Measurements from ENCODE around the gene TLX1.

Gene TLX1

GRCh38 chr10:101112799-101113594 lies 18.1 kb upstream of the TLX1 start:
- no peak for DNase-seq

- DNase-seq = no peak
These were observed 17.2 kb upstream of the TLX1 start for GRCh38 chr10:101113890-101114403.

- no peak for DNase-seq
These were observed 16.5 kb upstream of the TLX1 start for GRCh38 chr10:101114646-101115045.

- no peak for DNase-seq
These were observed 14.3 kb upstream of the TLX1 start for GRCh38 chr10:101116754-101117153.

- no peak for DNase-seq
These were observed 13.1 kb upstream of the TLX1 start for GRCh38 chr10:101118031-101118430.

GRCh38 chr10:101120520-101120883 lies 10.6 kb upstream of the TLX1 start:
- no peak for DNase-seq

- no peak for DNase-seq
These were observed 10.0 kb upstream of the TLX1 start for GRCh38 chr10:101120884-101121653.

- DNase-seq = no peak
These were observed 9.5 kb upstream of the TLX1 start for GRCh38 chr10:101121654-101122031.

GRCh38 chr10:101122270-101123084 lies 8.6 kb upstream of the TLX1 start:
- no peak for DNase-seq

- DNase-seq = no peak
These were observed 7.8 kb upstream of the TLX1 start for GRCh38 chr10:101123085-101123814.

GRCh38 chr10:101123815-101124617 lies 7.1 kb upstream of the TLX1 start:
- no peak for DNase-seq

GRCh38 chr10:101124933-101125332 lies 6.2 kb upstream of the TLX1 start:
- no peak for DNase-seq

GRCh38 chr10:101126684-101127628 lies 4.1 kb upstream of the TLX1 start:
- no peak for DNase-seq

- no peak for DNase-seq
These were observed 959 bp upstream of the TLX1 start for GRCh38 chr10:101130141-101130540.

- DNase-seq = no peak
These were observed 999 bp downstream of the TLX1 start for GRCh38 chr10:101131962-101132635.

GRCh38 chr10:101132636-101133473 lies 1.8 kb downstream of the TLX1 start:
- DNase-seq = no peak

- DNase-seq = no peak
These were observed 2.6 kb downstream of the TLX1 start for GRCh38 chr10:101133489-101134298.
